HepG2 (cell line): Measurements from ENCODE around the gene TNNI2. TPM values are rescaled to one million over a fixed set of nuclear protein-coding genes. Genes with fewer than 3 reads are reported as not detected.

Experiments
- ATF3 ChIP-seq: sonication (generic); formaldehyde crosslinking; IDR thresholded peaks from 2 replicates; pipeline ENCODE4 v1.4.0; 2020; ENCODE audit warnings: missing genetic modification reagents
- CBFB ChIP-seq: sonication (generic); formaldehyde crosslinking; IDR thresholded peaks from 2 replicates; pipeline ENCODE4 v1.4.0; 2020; ENCODE audit warnings: missing genetic modification reagents
- DRAP1 ChIP-seq: IDR thresholded peaks from 2 replicates; pipeline ENCODE4 v1.6.1; 2016; ENCODE audit warnings: missing genetic modification reagents, missing compliant biosample characterization
- GFI1 ChIP-seq: sonication (generic); formaldehyde crosslinking; IDR thresholded peaks from 2 replicates; pipeline ENCODE4 v1.5.0; 2020; ENCODE audit warnings: missing genetic modification reagents, mild to moderate bottlenecking, borderline replicate concordance
- HNF1B ChIP-seq: sonication (generic); formaldehyde crosslinking; IDR thresholded peaks from 2 replicates; pipeline ENCODE4 v1.5.1; 2020; ENCODE audit warnings: mild to moderate bottlenecking, moderate library complexity, missing genetic modification reagents
- KLF16 ChIP-seq, 2 experiments: sonication (generic) in 1 of 2; formaldehyde crosslinking in 1 of 2; IDR thresholded peaks; 2 replicates each; pipeline versions ENCODE4 v1.6.1 to v1.8.0; 2016 to 2023; ENCODE audit warnings: missing genetic modification reagents in 2 of 2, missing compliant biosample characterization in 1 of 2
- LBX2 ChIP-seq: sonication (generic); formaldehyde crosslinking; IDR thresholded peaks from 2 replicates; pipeline ENCODE4 v1.5.0; 2020; ENCODE audit warnings: missing genetic modification reagents, mild to moderate bottlenecking, borderline replicate concordance
- NBN ChIP-seq: fragments of 450-650 bp; conservative IDR thresholded peaks from 2 replicates; pipeline ENCODE4 v1.6.1; 2017
- PHB2 ChIP-seq: fragments of 450-650 bp; IDR thresholded peaks from 2 replicates; pipeline ENCODE4 v1.6.1; 2018; ENCODE audit not compliant: partially characterized antibody
- PRDM10 ChIP-seq: sonication (generic); formaldehyde crosslinking; IDR thresholded peaks from 2 replicates; pipeline ENCODE4 v1.4.0; 2020; ENCODE audit warnings: low read depth, missing genetic modification reagents
- SP1 ChIP-seq, 2 experiments: fragments of 450-650 bp in 1 of 2; sonication (generic) in 1 of 2; formaldehyde crosslinking in 1 of 2; IDR thresholded peaks; 2 replicates each; pipeline versions ENCODE4 v1.4.0 to v1.6.1; 2016 to 2020; ENCODE audit warnings: missing genetic modification reagents in 1 of 2
- TBX2 ChIP-seq: sonication (generic); formaldehyde crosslinking; IDR thresholded peaks from 2 replicates; pipeline ENCODE4 v1.5.0; 2020; ENCODE audit warnings: missing genetic modification reagents, mild to moderate bottlenecking, borderline replicate concordance
- YEATS2 ChIP-seq: sonication (generic); formaldehyde crosslinking; IDR thresholded peaks from 2 replicates; pipeline ENCODE4 v1.4.0; 2020; ENCODE audit warnings: missing genetic modification reagents, borderline replicate concordance
- YY1 ChIP-seq: IDR thresholded peaks from 2 replicates; pipeline ENCODE4 v1.6.1; 2011; ENCODE audit warnings: low read length, low read depth, moderate library complexity, mild to moderate bottlenecking; ENCODE audit not compliant: insufficient read depth, insufficient replicate concordance
- ZNF275 ChIP-seq: sonication (generic); formaldehyde crosslinking; IDR thresholded peaks from 2 replicates; pipeline ENCODE4 v1.8.0; 2022; ENCODE audit warnings: missing genetic modification reagents, mild to moderate bottlenecking, inconsistent platforms, borderline replicate concordance
- ZNF292 ChIP-seq: sonication (generic); formaldehyde crosslinking; IDR thresholded peaks from 2 replicates; pipeline ENCODE4 v1.8.1; 2022; ENCODE audit warnings: mild to moderate bottlenecking, low read depth, missing genetic modification reagents, borderline replicate concordance
- ZNF317 ChIP-seq: sonication (generic); formaldehyde crosslinking; IDR thresholded peaks from 2 replicates; pipeline ENCODE4 v1.5.0; 2020; ENCODE audit warnings: mild to moderate bottlenecking, missing genetic modification reagents
- ZNF773 ChIP-seq: sonication (generic); formaldehyde crosslinking; IDR thresholded peaks from 2 replicates; pipeline ENCODE4 v1.4.0; 2020; ENCODE audit warnings: missing genetic modification reagents, borderline replicate concordance
- ZNF878 ChIP-seq: sonication (generic); formaldehyde crosslinking; IDR thresholded peaks from 2 replicates; pipeline ENCODE4 v1.8.1; 2023; ENCODE audit warnings: mild to moderate bottlenecking, missing genetic modification reagents, moderate library complexity
- ZSCAN20 ChIP-seq: sonication (generic); formaldehyde crosslinking; IDR thresholded peaks from 2 replicates; pipeline ENCODE4 v1.4.0; 2020; ENCODE audit warnings: missing genetic modification reagents, mild to moderate bottlenecking, borderline replicate concordance
- polyA plus RNA-seq, 8 experiments: library from polyadenylated mRNA; depleted of rRNA in 3 of 8; stranded (reverse) in 7 of 8; unstranded in 1 of 8; fragments of >200 nt; fragmentation: Illumina TruSeq in 4 of 8; extraction: Trizol in 4 of 8; gene quantifications; 2 replicates each; pipeline versions ENCODE4 v1.2.1 to v1.2.3, GENCODE V29; 2011 to 2016; ENCODE audit warnings: low read depth in 4 of 8, missing spikeins in 1 of 8, mixed read lengths in 1 of 8; ENCODE audit not compliant: insufficient read depth in 1 of 8
- total RNA-seq, 5 experiments: library from RNA; depleted of rRNA; stranded (reverse); fragments of >200 nt; fragmentation: Illumina TruSeq; extraction: Trizol; gene quantifications; 2 replicates each; pipeline ENCODE4 v1.2.3, GENCODE V29; 2016; ENCODE audit warnings: low read depth in 1 of 5

The TNNI2 gene
- total and polyA plus RNA-seq, 2 of the 13 experiments (the other 11 are each of a cell fraction or from before 2014, with no cell fraction given) = 7.2 to 12.0 TPM

GRCh38 chr11:1825039-1825740 is 13.6 kb upstream of the TNNI2 start (continued):
- TF ChIP-seq SP1 (IDR thresholded peaks at IDR 0.05) (no peak), SP1 (CRISPR knock-in tag; IDR thresholded peaks at IDR 0.05) (peak; percentile 29; the same call in 1 of the 2 replicates), ZNF878 (CRISPR knock-in tag) (no peak), PHB2 (no peak), YEATS2 (CRISPR knock-in tag) (peak; percentile 58; the same call in 1 of the 2 replicates), ATF3 (CRISPR knock-in tag) (no peak), ZNF275 (CRISPR knock-in tag) (0 out of 2 replicates have a peak, but pooled peaks have one; percentile 76), TBX2 (CRISPR knock-in tag) (peak; percentile 75; the same call in 1 of the 2 replicates), ZNF317 (no peak), KLF16 (CRISPR knock-in tag; IDR thresholded peaks at IDR 0.05) (no peak), PRDM10 (0 out of 2 replicates have a peak, but pooled peaks have one; percentile 32), CBFB (CRISPR knock-in tag) (peak; percentile 46; the same call in 1 of the 2 replicates), NBN (no peak), DRAP1 (0 out of 2 replicates have a peak, but pooled peaks have one; percentile 52), ZSCAN20 (CRISPR knock-in tag) (peak; percentile 87), HNF1B (CRISPR knock-in tag) (peak; percentile 63; the same call in 1 of the 2 replicates), ZNF773 (CRISPR knock-in tag) (0 out of 2 replicates have a peak, but pooled peaks have one; percentile 25), LBX2 (CRISPR knock-in tag) (no peak), GFI1 (CRISPR knock-in tag) (peak; percentile 24; the same call in 1 of the 2 replicates), YY1 (peak; percentile 52), ZNF292 (no peak)
